AG10803 (cell line): ENCODE data around the gene NTN1.
A peak's percentile ranks its signal among the peaks of the same experiment; 100 is the strongest.

Source experiments
- DNase-seq: peaks from one replicate; pipeline ENCODE4 v3.0.0; 2010; ENCODE audit warnings: low read depth
- H3K4me3 ChIP-seq: 2 replicates; pipeline ENCODE4 v1.5.1; 2011; ENCODE audit warnings: mild to moderate bottlenecking, low read length, control low read depth
- TF ChIP-seq, protein P1 (sequence below): conservative IDR thresholded peaks from 2 replicates; pipeline ENCODE4 v1.5.1; 2011; ENCODE audit warnings: mild to moderate bottlenecking, low read length, control low read depth, inconsistent platforms

NTN1 gene

DNA sequence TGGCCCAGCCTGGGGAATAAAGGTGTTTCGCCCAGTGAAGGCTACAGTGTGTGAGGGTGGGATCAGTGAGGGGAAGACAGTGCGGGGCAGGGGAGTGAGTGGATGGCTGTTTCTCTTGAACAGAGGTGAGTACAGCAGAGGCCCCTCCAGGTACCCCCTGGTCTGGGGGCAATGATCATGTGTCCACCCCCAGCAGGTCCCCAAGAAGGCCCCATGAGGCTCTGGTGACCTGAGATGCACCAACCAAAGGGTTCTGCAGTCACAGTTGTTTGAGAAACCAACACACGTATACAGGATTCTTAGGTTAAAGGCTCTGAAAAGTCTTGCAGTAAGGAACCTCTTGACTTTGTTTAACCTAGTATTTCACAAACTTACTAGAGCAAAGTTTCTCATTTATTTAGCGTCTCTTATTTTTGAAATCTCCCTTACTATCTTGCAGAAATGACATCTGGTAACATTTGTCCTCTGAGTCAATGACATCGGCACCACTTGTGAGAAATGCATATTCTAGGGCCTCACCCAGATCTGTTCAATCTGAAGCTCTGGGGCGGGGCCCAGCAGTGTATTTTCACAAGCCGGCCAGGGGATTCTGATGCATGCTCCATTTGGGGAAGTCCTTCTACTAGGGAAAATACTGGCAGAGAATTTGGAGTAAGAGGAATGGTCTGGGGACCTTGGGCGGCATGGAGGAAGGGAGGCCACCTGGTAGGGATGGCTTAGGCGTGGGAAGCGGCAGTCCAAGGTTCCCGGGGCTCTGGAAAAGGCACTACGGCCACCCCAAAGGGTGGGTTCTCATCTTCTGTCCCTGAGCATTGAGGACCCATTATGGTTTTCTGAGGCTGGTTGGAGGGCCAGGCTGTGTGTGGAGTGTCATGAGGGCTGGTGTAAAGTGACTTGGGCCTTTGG is 217.3 kb downstream of the NTN1 start:
- no peak overlapping the region; the same call in 1 of the 2 replicates for H3K4me3 ChIP-seq
- no peak for DNase-seq
- TF ChIP-seq, protein P1, sequence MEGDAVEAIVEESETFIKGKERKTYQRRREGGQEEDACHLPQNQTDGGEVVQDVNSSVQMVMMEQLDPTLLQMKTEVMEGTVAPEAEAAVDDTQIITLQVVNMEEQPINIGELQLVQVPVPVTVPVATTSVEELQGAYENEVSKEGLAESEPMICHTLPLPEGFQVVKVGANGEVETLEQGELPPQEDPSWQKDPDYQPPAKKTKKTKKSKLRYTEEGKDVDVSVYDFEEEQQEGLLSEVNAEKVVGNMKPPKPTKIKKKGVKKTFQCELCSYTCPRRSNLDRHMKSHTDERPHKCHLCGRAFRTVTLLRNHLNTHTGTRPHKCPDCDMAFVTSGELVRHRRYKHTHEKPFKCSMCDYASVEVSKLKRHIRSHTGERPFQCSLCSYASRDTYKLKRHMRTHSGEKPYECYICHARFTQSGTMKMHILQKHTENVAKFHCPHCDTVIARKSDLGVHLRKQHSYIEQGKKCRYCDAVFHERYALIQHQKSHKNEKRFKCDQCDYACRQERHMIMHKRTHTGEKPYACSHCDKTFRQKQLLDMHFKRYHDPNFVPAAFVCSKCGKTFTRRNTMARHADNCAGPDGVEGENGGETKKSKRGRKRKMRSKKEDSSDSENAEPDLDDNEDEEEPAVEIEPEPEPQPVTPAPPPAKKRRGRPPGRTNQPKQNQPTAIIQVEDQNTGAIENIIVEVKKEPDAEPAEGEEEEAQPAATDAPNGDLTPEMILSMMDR: no peak

DNA sequence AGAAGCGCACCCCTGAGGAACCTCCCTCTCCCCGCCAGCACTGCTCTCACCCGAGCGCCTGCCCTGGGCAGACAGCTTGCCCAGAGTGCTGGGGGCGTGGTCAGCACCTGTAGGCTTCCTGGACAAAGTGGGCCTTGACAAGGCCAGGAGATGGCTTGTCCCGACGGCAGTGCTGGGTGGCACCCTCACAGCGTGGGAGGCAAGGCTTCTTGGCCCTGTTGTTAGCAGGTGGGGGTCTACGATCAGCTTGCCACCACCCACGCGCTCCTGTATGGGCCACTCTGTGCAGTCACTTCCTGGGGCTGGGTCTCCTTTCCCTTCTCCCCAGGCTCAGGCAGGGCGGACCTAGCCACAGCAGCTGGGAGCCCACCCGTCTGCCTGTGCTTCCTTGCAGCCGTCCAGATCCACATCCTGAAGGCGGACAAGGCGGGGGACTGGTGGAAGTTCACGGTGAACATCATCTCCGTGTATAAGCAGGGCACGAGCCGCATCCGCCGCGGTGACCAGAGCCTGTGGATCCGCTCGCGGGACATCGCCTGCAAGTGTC is 218.0 kb downstream of the NTN1 start:
- H3K4me3 ChIP-seq: peak overlapping the region; percentile 49
- no peak for DNase-seq
- TF ChIP-seq, protein P1: no peak

DNA sequence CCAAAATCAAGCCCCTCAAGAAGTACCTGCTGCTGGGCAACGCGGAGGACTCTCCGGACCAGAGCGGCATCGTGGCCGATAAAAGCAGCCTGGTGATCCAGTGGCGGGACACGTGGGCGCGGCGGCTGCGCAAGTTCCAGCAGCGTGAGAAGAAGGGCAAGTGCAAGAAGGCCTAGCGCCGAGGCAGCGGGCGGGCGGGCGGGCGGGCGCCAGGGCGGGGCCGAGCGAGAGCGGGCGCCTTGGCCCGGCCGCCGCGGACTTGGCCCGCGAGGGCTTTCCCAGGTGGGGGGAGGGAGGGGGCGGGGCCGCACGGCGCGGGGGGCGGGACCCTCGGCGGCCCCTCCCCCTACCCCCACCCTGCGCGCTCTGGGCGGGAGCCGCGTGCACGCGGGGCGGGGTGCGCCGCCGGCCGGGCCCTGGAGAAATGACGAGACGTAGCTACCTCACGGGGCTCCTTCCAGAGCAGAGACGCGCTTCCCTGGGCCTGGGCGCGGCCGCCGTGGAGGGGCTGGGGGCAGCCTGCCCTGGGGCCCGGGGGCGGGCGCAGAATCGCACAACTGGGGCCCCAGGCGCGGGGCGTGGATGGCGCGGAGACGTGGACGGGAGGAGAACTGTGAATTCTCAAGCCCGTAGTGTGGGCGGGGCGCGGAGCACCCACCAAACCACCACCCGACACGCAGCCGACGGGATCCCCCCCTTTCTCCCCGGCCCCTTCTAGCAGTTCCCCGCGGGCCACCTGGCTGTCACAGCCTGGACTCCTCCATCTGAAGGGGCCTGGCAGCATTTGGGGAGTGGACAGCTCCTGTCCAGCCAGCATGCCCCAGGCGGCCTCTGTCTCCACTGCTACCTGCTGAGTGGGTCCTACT is 218.7 kb downstream of the NTN1 start:
- peak overlapping the region; percentile 49 for H3K4me3 ChIP-seq
- TF ChIP-seq, protein P1: no peak
- DNase-seq: peak; percentile 71

DNA sequence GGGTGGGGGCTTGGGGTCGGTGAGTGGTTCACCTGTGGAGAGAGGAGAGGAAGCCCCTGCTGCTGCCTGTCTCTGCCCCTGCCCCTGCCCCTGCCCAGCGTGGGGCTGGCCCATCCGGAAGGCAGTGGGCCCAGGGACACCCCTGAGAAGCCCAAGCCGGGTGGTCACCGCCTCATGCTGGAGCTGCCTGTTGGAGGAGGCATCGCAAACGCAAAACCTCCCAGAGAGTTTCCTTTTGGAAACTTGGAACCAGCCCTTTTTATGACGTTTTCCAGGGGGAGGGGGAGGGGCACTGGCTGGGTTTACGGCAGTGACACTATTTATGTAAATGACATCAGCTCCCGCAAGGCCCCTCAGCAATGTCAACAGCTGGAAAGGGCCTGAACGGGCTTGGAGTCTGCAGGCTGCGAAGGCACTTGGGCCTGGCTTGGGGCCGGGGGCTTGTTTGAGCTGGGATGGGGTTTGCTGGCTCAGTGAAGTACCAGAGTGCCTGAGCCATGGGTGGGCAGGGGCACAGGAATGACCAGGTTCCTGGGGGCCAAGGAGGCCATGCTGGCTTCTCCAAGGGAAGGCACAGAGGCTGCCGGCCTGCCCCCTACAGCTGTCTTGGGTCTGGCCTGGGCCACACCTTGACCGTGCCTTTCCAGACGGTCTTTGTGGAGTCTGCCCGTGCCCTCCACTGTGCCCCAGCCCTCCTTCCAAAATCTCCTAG is 219.5 kb downstream of the NTN1 start:
- TF ChIP-seq, protein P1: no peak
- peak overlapping the region; percentile 27 for H3K4me3 ChIP-seq
- peak; percentile 69 for DNase-seq

DNA sequence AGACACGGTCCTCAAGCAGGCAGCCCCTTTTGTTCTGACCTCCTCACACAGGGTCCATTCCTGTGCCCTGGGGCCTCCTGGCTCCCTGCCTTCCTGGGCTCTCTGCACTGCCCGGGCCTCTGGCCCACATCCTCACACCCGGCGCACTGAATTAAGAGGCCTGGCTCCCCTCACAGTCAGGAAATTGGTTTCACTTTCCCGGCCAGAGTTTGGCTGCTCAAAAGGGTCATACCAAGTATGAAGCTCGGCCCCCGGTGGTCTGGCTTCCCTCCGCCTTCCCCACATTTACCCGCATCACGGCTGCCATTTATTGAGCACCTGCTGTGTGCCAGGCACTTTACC is 220.0 kb downstream of the NTN1 start:
- peak; percentile 32 for DNase-seq
- TF ChIP-seq, protein P1: no peak
- no peak overlapping the region for H3K4me3 ChIP-seq

DNA sequence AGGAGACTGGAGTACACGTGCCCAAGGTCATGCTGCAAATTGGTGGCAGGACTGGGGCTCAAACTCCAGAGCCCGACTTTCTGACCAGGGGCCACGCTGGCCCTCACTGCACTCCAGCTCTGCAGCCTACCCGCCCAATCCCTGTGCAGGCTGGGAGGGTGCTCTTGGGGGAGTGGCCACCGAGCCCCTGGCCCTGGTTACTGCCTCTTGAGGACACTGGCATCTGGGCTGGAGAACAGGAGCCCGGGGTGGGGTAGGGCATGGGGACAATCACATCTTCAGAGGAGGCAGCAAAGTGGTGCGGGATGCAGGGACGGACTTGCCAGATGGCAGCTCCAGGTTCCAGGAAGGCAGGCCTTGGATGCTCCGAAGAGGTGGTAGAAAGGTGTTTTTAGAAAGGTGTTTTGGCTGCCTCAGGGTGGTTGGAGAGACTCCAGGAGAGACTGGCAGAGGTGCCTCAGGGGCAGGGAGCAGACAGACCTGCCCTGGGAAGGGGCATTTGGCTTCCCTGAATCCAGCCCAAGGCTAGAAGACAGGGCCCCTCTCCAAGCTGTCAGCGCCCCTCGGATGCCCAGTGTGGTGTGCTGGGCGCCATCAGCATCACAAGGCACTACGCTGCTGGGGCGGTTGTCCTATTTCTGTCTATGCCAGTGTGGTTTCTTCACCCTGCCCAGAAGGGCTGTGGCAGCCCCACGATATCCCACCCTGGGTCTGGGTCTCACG is 220.6 kb downstream of the NTN1 start:
- TF ChIP-seq, protein P1: no peak
- H3K4me3 ChIP-seq: no peak overlapping the region
- no peak for DNase-seq
